Measurements from ENCODE around the gene ADCK1.

DNA sequence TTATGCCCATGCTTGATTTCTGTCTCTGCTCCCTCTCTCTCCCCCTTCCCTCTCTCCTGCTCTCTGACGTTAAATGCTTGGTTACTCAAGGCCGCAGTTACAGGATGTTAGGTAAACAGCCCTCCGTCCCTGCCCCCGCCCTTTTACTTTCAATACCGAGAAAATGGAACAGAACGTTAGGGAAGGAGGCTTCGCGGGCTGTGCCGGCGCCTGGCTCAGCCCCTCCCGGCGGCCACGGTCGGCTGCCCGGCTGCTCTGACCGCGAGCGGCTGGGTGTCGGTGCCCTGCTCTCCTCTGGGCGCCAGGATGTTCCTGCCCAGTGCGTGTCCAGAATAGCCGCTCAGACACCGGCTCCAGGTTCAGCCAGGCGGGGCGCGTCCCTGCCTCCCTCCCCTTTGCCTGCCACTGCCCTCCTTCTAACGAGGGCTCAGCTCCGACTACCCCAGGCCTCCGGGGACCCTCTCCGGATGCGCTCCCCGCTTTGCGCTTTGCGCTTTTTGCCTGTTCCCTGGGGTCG, 166.1 kb downstream of the ADCK1 start:
- TF ChIP-seq ZNF274 (IDR thresholded peaks at IDR 0.05; ENCODE audit: low read depth, low read length) (no peak), SUZ12 (IDR thresholded peaks at IDR 0.05; ENCODE audit: extremely low read depth, insufficient read depth, insufficient read length) (no peak), YY1 (IDR thresholded peaks at IDR 0.05; ENCODE audit: insufficient read depth, insufficient read length) (no peak)

All from NT2/D1 (cell line).